Stimulated activated CD4-positive, alpha-beta T cell treated with anti-CD3 and anti-CD28 coated beads, Interleukin-15, amount 100 ng/mL, for 48 hours (primary cell): ENCODE results near the gene NAP1L1.
"Not testable (repeated sequence)": the region's sequence is repeated elsewhere in the genome, so short reads cannot be mapped to it uniquely, and the experiment has no call there.

Source experiments
- DNase-seq, 2 donors: peaks; one replicate each; pipeline ENCODE4 v3.0.0-alpha.2; 2020; ENCODE audit warnings: low read depth in 2 of 2

NAP1L1 gene

DNA sequence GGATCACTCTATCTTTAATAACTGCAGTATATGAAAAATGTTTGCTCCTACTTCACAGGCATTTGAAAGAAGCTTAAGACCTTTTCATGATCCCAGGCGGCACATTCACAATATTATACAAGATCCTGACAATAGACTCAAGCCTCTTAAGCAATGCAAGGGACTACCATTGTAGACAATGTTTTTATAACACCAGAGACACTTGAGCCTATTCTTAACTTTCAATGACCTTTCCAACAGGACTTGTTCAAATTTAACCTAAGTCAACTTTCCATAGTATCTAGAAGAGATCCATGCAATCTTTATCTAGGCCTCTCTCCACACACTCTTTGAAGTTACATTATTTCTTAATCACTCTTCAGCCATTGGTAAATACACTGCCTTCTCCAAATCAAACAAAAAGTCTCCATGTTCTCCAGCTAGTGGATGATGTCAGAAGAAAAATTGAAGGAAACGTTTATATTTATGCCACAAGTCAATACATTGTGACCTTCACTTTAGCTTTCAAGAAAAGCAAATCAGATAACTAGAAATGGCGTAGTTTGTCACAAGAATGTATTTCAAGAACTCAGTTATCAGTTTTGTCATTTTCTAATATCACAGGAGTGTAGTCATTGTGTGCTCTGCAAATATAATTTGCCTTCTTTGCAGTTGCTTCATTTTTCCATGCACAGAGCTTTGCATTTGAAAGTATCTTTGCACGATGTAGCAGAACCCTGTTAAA, 94.1 kb downstream of the NAP1L1 start:
- DNase-seq, result no peak

DNA sequence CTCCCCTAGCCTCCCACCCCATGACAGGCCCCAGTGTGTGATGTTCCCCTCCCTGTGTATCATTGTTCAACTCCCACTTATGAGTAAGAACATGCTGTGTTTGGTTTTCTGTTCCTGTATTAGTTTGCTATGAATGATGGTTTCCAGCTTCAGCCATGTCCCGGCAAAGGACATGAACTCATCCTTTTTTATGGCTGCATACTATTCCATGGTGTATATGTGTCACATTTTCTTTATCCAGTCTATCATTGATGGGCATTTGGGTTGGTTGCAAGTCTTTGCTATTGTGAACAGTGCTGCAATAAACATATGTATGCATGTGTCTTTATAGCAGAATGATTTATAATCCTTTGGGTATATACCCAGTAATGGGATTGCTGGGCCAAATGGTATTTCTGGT, 96.8 kb downstream of the NAP1L1 start:
- DNase-seq, result not testable (repeated sequence)
